Sigmoid colon (tissue), 4 donors: ENCODE data around the gene LRRC63.

Source experiments
- EP300 ChIP-seq, 4 donors: sonication (generic); formaldehyde crosslinking; IDR thresholded peaks; one replicate each; pipeline ENCODE4 v1.6.1; 2017; ENCODE audit warnings: antibody characterized with exemption in 4 of 4
- POLR2A ChIP-seq, 2 donors: fragments of 450-650 bp; IDR thresholded peaks; one replicate each; pipeline ENCODE4 v1.6.1; 2016; ENCODE audit warnings: antibody characterized with exemption in 2 of 2, mild to moderate bottlenecking in 2 of 2, moderate library complexity in 2 of 2
- POLR2AphosphoS5 ChIP-seq, 4 donors: sonication (generic); formaldehyde crosslinking; IDR thresholded peaks; one replicate each; pipeline ENCODE4 v1.6.1; 2017; ENCODE audit warnings: antibody characterized with exemption in 4 of 4
- TF ChIP-seq, protein P1 (sequence below), 4 experiments: fragments of 450-650 bp in 3 of 4; fragments of 200-600 bp in 1 of 4; IDR thresholded peaks; one replicate each; pipeline ENCODE4 v1.5.1; 2016 to 2019; ENCODE audit warnings: antibody characterized with exemption in 4 of 4, mild to moderate bottlenecking in 3 of 4, moderate library complexity in 2 of 4

GRCh38 chr13:46202188-46202795, 9.4 kb upstream of the LRRC63 start:
- TF ChIP-seq, protein P1, sequence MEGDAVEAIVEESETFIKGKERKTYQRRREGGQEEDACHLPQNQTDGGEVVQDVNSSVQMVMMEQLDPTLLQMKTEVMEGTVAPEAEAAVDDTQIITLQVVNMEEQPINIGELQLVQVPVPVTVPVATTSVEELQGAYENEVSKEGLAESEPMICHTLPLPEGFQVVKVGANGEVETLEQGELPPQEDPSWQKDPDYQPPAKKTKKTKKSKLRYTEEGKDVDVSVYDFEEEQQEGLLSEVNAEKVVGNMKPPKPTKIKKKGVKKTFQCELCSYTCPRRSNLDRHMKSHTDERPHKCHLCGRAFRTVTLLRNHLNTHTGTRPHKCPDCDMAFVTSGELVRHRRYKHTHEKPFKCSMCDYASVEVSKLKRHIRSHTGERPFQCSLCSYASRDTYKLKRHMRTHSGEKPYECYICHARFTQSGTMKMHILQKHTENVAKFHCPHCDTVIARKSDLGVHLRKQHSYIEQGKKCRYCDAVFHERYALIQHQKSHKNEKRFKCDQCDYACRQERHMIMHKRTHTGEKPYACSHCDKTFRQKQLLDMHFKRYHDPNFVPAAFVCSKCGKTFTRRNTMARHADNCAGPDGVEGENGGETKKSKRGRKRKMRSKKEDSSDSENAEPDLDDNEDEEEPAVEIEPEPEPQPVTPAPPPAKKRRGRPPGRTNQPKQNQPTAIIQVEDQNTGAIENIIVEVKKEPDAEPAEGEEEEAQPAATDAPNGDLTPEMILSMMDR (IDR thresholded peaks at IDR 0.05): no peak
- TF ChIP-seq EP300 (IDR thresholded peaks at IDR 0.05) (no peak), POLR2A (IDR thresholded peaks at IDR 0.05) (no peak), POLR2AphosphoS5 (IDR thresholded peaks at IDR 0.05) (no peak)
